Erythroblast (primary cell): ENCODE data around the gene TIE1.

Experiments used
- GATA1 ChIP-seq: IDR thresholded peaks from 2 replicates; pipeline ENCODE4 v1.6.1; 2011; ENCODE audit warnings: low read depth, mild to moderate bottlenecking, control low read depth, low read length, moderate library complexity
- POLR2A ChIP-seq: IDR thresholded peaks from 2 replicates; pipeline ENCODE4 v1.6.1; 2011; ENCODE audit warnings: mild to moderate bottlenecking, low read length

GRCh38 chr1:43271186-43272118 is 29.3 kb upstream of the TIE1 start:
- TF ChIP-seq POLR2A (no peak), GATA1 (no peak)
